ENCODE results near the gene RSRC1. TPM values are rescaled to one million over a fixed set of nuclear protein-coding genes. Genes with fewer than 3 reads are reported as not detected.

RSRC1 gene
- total RNA-seq, 1 donor from 2014 or later, result 80.5 TPM

GRCh38 chr3:158085931-158086330, 24.0 kb upstream of the RSRC1 start:
- Histone ChIP-seq H3F3A (ENCODE audit: low read depth) (no peaks in the 10 kb centered on the region), H3K9me3 (ENCODE audit: low read depth) (no peaks in the 10 kb centered on the region), H3K9ac (no peak overlapping the region), H4K20me1 (ENCODE audit: low read depth) (no peaks in the 10 kb centered on the region), H3K4me1 (no peaks in the 10 kb centered on the region), H3K27ac (no peak overlapping the region), H3K79me2 (ENCODE audit: low read depth) (no peaks in the 10 kb centered on the region), H3K27me3 (peaks cover 30% of the 10 kb centered on the region), H3K4me3 (no peak overlapping the region), H2AFZ (replicated peaks) (no peak overlapping the region), H3K36me3 (no peaks in the 10 kb centered on the region), H3K4me2 (no peak overlapping the region)
- Mint-ChIP-seq H3K4me3 (no peak overlapping the region), H3K27ac (no peak overlapping the region), H3K36me3 (no peaks in the 10 kb centered on the region), H3K27me3 (ENCODE audit: insufficient read depth, low read depth) (peaks cover 3% of the 10 kb centered on the region), H3K9me3 (no peaks in the 10 kb centered on the region), H3K4me1 (no peaks in the 10 kb centered on the region)
- DNase-seq (ENCODE audit: low spot score), result no peak
- TF ChIP-seq EZH2 (IDR thresholded peaks at IDR 0.05) (no peak), CTCF (IDR thresholded peaks at IDR 0.05) (no peak), EZH2phosphoT487 (IDR thresholded peaks at IDR 0.05) (no peak)

DNA sequence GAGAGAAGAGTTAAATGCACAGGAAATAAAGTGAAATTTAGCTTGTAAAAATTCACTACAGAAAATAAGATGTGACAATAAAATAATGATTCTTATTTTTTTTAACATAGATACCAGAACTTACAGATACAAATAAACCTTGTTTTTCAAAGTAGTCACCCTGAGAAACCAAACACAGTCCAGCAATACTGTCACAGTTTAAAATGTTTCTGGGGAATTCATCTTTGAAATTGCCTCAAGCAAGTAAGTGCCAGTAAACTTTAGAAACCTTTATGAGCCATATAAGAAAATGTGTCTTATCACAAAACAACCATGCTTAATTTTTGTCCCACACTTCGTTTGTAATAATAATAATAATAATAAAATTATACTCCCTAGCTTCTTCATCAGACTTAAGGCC, 23.5 kb upstream of the RSRC1 start:
- no peaks in the 10 kb centered on the region for H3K36me3 ChIP-seq
- H4K20me1 ChIP-seq (ENCODE audit: low read depth), result no peaks in the 10 kb centered on the region
- no peak for TF ChIP-seq EZH2 (IDR thresholded peaks at IDR 0.05)
- no peak for TF ChIP-seq CTCF (IDR thresholded peaks at IDR 0.05)
- no peak for TF ChIP-seq EZH2phosphoT487 (IDR thresholded peaks at IDR 0.05)
- Mint-ChIP-seq H3K4me3 (no peak overlapping the region), H3K36me3 (no peaks in the 10 kb centered on the region), H3K4me1 (no peaks in the 10 kb centered on the region), H3K27ac (no peak overlapping the region), H3K9me3 (no peaks in the 10 kb centered on the region), H3K27me3 (ENCODE audit: insufficient read depth, low read depth) (peaks cover 3% of the 10 kb centered on the region)
- no peak overlapping the region for H2AFZ ChIP-seq (replicated peaks)
- H3F3A ChIP-seq (ENCODE audit: low read depth), result no peaks in the 10 kb centered on the region
- H3K9me3 ChIP-seq (ENCODE audit: low read depth), result no peaks in the 10 kb centered on the region
- no peak overlapping the region for H3K9ac ChIP-seq
- H3K4me3 ChIP-seq, result no peak overlapping the region
- no peak overlapping the region for H3K4me2 ChIP-seq
- H3K27me3 ChIP-seq, result peaks cover 34% of the 10 kb centered on the region
- no peak for DNase-seq (ENCODE audit: low spot score)
- no peak overlapping the region for H3K27ac ChIP-seq
- H3K4me1 ChIP-seq, result no peaks in the 10 kb centered on the region
- H3K79me2 ChIP-seq (ENCODE audit: low read depth), result no peaks in the 10 kb centered on the region

- H3K36me3 Mint-ChIP-seq, result no peaks in the 10 kb centered on the region
- H3K27ac Mint-ChIP-seq, result no peak overlapping the region
- H3K9ac ChIP-seq, result no peak overlapping the region
- no peaks in the 10 kb centered on the region for H3K36me3 ChIP-seq
- H3K4me2 ChIP-seq, result no peak overlapping the region
- no peak for TF ChIP-seq CTCF (IDR thresholded peaks at IDR 0.05)
- no peak for TF ChIP-seq EZH2phosphoT487 (IDR thresholded peaks at IDR 0.05)
- no peak for TF ChIP-seq EZH2 (IDR thresholded peaks at IDR 0.05)
- H3K9me3 Mint-ChIP-seq, result no peaks in the 10 kb centered on the region
- H3K4me3 ChIP-seq, result no peak overlapping the region
- H3K27ac ChIP-seq, result no peak overlapping the region
- H4K20me1 ChIP-seq (ENCODE audit: low read depth), result no peaks in the 10 kb centered on the region
- no peak overlapping the region for H3K4me3 Mint-ChIP-seq
- no peaks in the 10 kb centered on the region for H3F3A ChIP-seq (ENCODE audit: low read depth)
- peaks cover 38% of the 10 kb centered on the region for H3K27me3 ChIP-seq
- no peaks in the 10 kb centered on the region for H3K79me2 ChIP-seq (ENCODE audit: low read depth)
- H3K4me1 ChIP-seq, result no peaks in the 10 kb centered on the region
- H3K27me3 Mint-ChIP-seq (ENCODE audit: insufficient read depth, low read depth), result peaks cover 7% of the 10 kb centered on the region
- H2AFZ ChIP-seq (replicated peaks), result no peak overlapping the region
- no peak for DNase-seq (ENCODE audit: low spot score)
- no peaks in the 10 kb centered on the region for H3K4me1 Mint-ChIP-seq
- no peaks in the 10 kb centered on the region for H3K9me3 ChIP-seq (ENCODE audit: low read depth)
These were observed 23.1 kb upstream of the RSRC1 start for GRCh38 chr3:158086776-158087175.

Measured in neural progenitor cell (in vitro differentiated cells).